ES-I3 (cell line): Measurements from ENCODE around the gene BNIP3.
"Not testable (repeated sequence)": the region's sequence is repeated elsewhere in the genome, so short reads cannot be mapped to it uniquely, and the experiment has no call there.

ENCODE experiments used
- H3K36me3 ChIP-seq: 2 replicates; pipeline ENCODE4 v1.6.1; 2013; ENCODE audit warnings: mild to moderate bottlenecking, low read length, control low read depth, moderate library complexity; ENCODE audit not compliant: insufficient read depth
- H3K4me1 ChIP-seq: 2 replicates; pipeline ENCODE4 v1.6.1; 2013; ENCODE audit warnings: mild to moderate bottlenecking, control low read depth, low read length; ENCODE audit not compliant: insufficient read depth
- H3K9ac ChIP-seq: 2 replicates; pipeline ENCODE4 v1.6.1; 2013; ENCODE audit warnings: low read depth, mild to moderate bottlenecking, low read length, moderate library complexity
- H3K9me3 ChIP-seq: 2 replicates; pipeline ENCODE4 v1.6.1; 2013; ENCODE audit warnings: mild to moderate bottlenecking, low read length, moderate library complexity; ENCODE audit not compliant: control insufficient read depth, insufficient read depth

Gene BNIP3

GRCh38 chr10:131961777-131962662 is 19.7 kb downstream of the BNIP3 start:
- Histone ChIP-seq H3K4me1 (no peaks in the 10 kb centered on the region), H3K9ac (no peak overlapping the region), H3K9me3 (no peaks in the 10 kb centered on the region), H3K36me3 (peaks cover 6% of the 10 kb centered on the region; the same call in 1 of the 2 replicates)

GRCh38 chr10:131961047-131961776 is 20.5 kb downstream of the BNIP3 start:
- Histone ChIP-seq H3K36me3 (peaks cover 7% of the 10 kb centered on the region; the same call in 1 of the 2 replicates), H3K9ac (no peak overlapping the region), H3K9me3 (no peaks in the 10 kb centered on the region), H3K4me1 (no peaks in the 10 kb centered on the region)

DNA sequence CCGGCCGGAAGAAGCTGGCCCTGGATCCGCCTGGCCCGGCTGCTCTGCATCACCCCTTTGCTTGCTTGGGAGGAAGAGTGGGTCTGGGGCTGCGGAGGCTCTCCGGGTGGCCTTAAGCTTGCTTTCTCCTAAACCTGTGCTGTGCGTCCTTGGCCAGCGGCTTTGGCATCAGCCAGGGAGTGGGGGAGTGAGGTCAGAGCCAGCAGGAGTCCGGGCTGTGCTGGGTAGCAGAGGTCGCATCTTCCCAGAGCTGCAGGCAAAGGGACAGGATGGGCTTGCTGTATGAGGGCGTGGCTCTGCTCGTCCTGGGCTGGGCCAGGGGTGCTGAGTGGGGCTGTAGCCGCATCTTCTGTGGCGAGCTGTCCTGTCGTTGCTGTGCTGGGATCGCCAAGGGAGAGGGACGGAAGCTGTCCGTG is 21.1 kb downstream of the BNIP3 start:
- no peaks in the 10 kb centered on the region for H3K4me1 ChIP-seq
- peaks cover 7% of the 10 kb centered on the region; the same call in 1 of the 2 replicates for H3K36me3 ChIP-seq
- H3K9me3 ChIP-seq: no peaks in the 10 kb centered on the region
- no peak overlapping the region for H3K9ac ChIP-seq

DNA sequence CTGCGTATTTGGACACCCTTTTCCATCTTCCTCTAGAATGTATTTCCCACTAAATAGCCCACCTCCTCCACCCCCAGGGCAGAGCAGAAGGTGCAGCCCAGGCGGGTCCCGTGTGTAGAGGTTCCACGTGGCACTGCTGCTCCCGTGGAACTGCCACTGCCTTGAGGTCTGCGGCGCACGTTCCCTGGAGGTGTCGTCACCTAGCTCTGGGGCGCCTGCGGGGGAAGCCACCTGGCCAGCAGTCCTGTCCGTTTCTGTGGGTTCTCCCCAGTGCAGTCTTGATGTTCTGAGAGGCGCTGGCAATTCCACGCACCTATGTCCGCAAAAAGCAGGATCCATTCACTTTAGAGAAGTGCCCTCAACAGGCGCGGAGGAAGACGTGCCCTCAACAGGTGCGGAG is 21.9 kb downstream of the BNIP3 start:
- Histone ChIP-seq H3K9ac (no peak overlapping the region), H3K36me3 (peaks cover 9% of the 10 kb centered on the region; the same call in 1 of the 2 replicates), H3K9me3 (no peaks in the 10 kb centered on the region), H3K4me1 (no peaks in the 10 kb centered on the region)

GRCh38 chr10:131955591-131956340 is 26.0 kb downstream of the BNIP3 start:
- H3K9ac ChIP-seq: no peak overlapping the region
- no peaks in the 10 kb centered on the region for H3K4me1 ChIP-seq
- no peaks in the 10 kb centered on the region for H3K9me3 ChIP-seq
- H3K36me3 ChIP-seq: peaks cover 22% of the 10 kb centered on the region

DNA sequence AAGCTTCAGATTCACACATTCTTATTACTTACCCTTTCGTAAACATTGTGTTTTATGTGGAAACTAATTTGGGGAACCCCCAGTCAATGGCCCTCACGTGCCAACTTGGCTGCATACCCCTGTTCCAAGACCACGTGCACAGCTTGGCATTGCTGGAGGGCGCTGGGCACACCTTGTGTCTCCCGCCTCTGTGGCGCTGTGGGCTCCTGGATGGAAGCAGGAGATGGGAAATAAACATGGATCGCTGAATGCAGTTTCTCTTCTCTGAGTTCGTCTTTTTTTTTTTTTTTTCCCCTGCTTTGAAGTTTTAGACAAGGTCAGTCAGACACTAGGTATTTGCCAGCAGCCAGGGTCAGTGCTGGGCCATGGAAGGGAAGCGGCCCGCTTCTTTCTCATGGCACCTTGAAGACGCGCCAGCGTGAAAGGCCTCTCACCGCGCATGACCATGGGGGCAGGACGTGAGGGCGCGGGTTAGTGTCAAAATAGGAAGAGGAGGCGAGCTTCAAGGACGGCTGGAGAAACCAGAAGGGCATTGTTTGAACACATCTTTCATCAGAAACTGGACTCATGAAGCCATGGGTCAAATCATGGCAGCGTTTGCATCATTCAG is 27.3 kb downstream of the BNIP3 start:
- Histone ChIP-seq H3K4me1 (no peaks in the 10 kb centered on the region), H3K36me3 (peaks cover 26% of the 10 kb centered on the region)

DNA sequence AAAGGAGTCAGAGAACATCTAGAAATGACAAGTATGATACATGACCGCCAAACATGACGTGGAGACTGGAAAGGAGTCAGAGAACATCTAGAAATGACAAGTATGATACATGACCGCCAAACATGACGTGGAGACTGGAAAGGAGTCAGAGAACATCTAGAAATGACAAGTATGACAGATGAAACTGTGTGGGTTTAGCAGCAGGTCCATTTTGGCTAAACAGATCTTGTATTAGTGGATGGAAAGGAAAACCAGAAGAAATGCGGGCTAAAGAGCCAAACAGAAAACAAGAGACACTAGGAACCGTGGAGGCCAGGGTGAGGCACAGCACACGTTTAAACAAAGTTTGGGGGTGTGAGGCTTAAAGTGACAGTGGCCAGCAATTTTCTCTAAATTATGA is 31.8 kb downstream of the BNIP3 start:
- Histone ChIP-seq H3K36me3 (peaks cover 47% of the 10 kb centered on the region), H3K4me1 (peaks cover 18% of the 10 kb centered on the region)
- not testable (repeated sequence) for H3K9ac ChIP-seq, H3K9me3 ChIP-seq

More for the DNA sequence above, 27.3 kb downstream of the BNIP3 start:
- no peak overlapping the region for H3K9ac ChIP-seq
- no peaks in the 10 kb centered on the region for H3K9me3 ChIP-seq

DNA sequence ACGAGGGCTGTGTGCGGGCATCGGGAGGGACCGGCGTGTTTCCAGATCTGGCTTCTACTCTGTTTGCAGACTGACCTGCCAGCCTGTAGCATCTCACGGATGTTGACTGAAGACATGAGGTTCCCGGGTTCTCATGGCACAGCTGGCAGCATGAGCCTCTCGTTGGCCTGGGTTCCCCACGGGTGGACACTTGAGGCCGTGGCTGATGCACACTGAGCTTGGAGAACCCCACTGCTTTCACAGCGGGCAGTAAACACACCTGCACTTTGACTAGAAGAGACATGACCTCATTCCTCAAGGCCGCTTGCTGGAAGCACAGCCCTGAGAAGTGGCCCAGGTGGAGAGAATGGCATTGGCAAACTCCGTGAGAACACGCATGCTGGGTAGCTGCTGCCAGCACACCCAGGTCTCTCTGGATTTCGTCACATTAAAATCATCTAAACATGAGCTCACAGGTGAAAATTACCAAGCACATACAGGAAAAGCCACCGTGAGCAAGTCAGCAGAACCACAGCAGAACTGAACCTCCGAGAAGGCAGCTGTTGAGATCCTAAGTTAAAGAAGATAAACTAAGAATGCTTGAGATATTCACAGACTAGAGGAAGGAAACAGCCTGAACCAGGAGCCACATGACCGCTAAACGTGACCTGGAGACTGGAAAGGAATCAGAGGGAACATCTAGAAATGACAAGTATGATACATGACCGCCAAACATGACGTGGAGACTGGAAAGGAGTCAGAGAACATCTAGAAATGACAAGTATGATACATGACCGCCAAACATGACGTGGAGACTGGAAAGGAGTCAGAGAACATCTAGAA is 32.5 kb downstream of the BNIP3 start:
- H3K36me3 ChIP-seq: peaks cover 45% of the 10 kb centered on the region
- H3K9ac ChIP-seq: no peak overlapping the region
- no peaks in the 10 kb centered on the region for H3K9me3 ChIP-seq
- peaks cover 18% of the 10 kb centered on the region for H3K4me1 ChIP-seq

GRCh38 chr10:131948501-131948900 is 33.2 kb downstream of the BNIP3 start:
- H3K9ac ChIP-seq: no peak overlapping the region
- peaks cover 18% of the 10 kb centered on the region for H3K4me1 ChIP-seq
- no peaks in the 10 kb centered on the region for H3K9me3 ChIP-seq
- H3K36me3 ChIP-seq: peaks cover 39% of the 10 kb centered on the region

DNA sequence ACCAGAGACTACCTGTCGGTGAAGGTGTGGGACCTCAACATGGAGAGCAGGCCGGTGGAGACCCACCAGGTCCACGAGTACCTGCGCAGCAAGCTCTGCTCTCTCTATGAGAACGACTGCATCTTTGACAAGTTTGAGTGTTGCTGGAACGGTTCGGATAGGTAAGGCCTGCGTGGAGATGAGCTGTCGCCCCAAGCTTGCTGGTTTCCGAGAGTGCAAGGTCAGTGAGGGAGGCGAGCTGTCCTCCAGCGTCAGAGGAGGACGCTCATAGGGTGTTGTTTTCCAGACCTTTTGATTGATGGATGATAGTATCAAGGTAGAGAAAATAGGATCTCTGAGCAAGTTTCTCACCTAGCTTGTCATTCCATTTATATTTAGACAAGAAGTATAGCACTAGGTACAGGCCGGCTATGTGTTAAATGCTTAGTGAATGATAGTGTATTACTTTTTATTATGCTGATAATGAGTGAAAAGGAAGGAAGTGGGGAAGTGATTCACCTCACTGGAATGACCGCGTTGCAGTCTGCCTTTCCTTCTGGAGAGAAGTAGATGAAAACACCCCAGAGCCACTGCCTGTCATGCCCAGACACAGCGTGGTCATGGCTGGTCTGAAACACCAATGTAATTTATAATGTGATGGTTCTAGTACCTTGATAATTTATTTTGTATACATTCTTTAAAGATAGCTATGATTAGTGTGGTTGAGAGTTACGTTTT is 33.9 kb downstream of the BNIP3 start:
- peaks cover 39% of the 10 kb centered on the region for H3K36me3 ChIP-seq
- H3K9me3 ChIP-seq: no peaks in the 10 kb centered on the region
- H3K9ac ChIP-seq: no peak overlapping the region
- peaks cover 18% of the 10 kb centered on the region for H3K4me1 ChIP-seq

DNA sequence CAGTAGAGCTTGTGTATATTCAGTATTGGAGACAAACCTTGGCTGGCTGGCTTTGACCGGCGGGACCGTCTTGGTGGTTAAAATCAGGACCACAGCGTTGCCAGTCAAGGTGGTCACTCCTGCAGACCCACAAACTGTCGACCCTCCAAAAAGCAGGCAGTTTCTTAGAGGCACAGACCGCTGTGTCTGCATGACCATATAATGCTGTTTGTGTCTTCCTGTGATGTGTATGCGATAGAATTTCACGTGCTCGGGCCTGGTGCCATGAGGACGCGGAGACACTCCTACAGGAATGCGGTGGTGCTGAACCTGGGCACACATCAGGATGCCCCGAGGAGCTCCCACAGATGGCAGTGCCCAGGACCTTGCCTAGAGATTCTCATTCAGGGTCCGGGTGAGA is 34.8 kb downstream of the BNIP3 start:
- peaks cover 39% of the 10 kb centered on the region for H3K36me3 ChIP-seq

GRCh38 chr10:131946321-131946751 is 35.4 kb downstream of the BNIP3 start:
- Histone ChIP-seq H3K4me1 (peaks cover 18% of the 10 kb centered on the region), H3K9ac (no peak overlapping the region), H3K36me3 (peaks cover 39% of the 10 kb centered on the region), H3K9me3 (no peaks in the 10 kb centered on the region)

More for the DNA sequence above, 34.8 kb downstream of the BNIP3 start:
- no peak overlapping the region for H3K9ac ChIP-seq
- H3K9me3 ChIP-seq: no peaks in the 10 kb centered on the region
- peaks cover 18% of the 10 kb centered on the region for H3K4me1 ChIP-seq
